ENCODE results near the gene FRMD4B.
A peak's percentile ranks its signal among the peaks of the same experiment; 100 is the strongest.
"Not testable (repeated sequence)": the region's sequence is repeated elsewhere in the genome, so short reads cannot be mapped to it uniquely, and the experiment has no call there.

Gene FRMD4B

DNA sequence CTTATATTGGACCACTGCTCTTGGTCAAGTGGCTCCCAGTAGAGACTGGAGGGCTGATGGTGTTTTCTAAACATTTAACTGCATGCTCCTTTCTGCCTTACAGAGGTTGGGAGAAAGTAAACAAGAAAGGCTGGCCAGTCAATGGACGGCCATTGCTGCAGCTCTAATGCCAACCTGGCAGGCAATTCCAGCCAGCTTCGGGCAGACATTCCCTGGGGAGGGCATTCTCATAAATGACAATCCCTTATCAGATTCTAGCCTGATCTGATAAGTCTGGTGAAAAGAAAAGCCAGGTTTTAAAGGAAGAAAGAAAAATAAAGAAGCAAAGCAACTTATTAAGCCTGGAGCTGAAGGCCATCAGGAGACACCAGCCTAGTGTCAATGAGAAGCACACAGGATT lies 60.7 kb downstream of the FRMD4B start:
- no peak for DNase-seq (ENCODE audit: extremely low read depth in 1 of 2, low read depth in 1 of 2)

DNA sequence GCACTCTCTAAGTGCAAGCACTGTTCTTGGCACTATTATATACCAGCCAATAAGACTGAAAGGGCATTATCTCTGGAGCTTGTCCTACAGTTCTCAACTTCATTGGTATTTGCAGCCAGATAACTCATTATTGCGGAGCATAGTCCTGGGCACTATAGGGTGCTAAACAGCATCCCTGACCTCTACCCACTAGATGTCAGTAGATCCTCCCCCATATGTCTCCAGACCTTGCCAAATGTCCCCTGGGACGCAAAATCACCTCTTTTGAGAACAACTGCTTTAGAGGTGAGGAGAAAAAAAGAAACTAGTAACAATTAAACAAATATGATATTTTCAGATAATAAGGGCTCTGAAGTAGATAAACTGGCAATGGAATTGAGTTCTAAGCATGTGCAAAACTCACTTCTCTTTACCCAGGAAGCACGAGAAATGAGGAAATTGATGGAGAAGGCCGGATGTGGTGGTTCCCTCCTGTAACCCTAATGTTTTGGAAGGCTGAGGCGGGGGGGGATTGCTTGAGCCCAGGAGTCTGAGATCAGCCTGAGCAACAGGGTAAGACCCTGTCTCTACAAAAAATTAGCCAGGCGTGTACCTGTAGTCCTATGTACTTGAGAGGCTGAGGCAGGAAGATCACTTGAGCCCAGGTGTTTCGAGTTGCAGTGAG lies 61.4 kb downstream of the FRMD4B start:
- DNase-seq (ENCODE audit: extremely low read depth in 1 of 2, low read depth in 1 of 2), result no peak

DNA sequence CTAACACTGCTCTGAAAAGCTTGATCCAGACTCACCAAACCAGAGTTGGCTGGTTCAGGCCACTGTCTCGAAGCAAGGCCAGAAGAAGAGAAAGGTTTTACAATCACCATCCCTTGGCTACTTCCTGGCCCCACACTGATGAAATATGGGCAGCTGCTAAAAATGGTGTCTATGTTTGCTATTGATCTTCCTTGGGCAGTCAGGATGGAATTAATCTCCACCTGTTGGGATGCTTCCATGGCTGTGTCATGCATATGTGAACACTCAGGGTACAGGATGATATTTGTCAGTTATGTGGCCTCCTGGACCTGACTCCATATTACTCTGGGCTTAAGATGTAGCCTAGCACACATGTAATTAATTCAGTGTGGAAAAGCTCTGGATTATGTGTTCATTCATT lies 61.9 kb downstream of the FRMD4B start:
- no peak for DNase-seq (ENCODE audit: extremely low read depth in 1 of 2, low read depth in 1 of 2)

DNA sequence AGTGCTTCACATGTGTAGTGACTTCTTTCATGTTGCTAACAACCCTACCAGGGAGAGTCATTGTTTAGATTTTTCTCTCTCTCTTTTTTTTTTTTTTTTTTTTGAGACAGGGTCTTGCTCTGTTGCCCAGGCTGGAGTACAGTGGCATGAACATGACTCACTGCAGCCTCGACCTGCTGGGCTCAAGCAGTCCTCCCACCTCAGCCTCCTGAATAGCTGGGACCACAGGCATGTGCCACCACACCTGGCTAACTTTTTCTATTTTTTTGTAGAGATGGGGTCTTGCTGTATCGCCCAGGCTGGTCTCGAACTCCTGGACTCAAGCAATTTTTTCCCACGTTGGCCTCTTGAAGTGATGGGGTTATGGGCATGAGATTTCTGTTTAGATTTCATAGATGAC lies 63.4 kb downstream of the FRMD4B start:
- DNase-seq (ENCODE audit: extremely low read depth in 1 of 2, low read depth in 1 of 2), result not testable (repeated sequence)

DNA sequence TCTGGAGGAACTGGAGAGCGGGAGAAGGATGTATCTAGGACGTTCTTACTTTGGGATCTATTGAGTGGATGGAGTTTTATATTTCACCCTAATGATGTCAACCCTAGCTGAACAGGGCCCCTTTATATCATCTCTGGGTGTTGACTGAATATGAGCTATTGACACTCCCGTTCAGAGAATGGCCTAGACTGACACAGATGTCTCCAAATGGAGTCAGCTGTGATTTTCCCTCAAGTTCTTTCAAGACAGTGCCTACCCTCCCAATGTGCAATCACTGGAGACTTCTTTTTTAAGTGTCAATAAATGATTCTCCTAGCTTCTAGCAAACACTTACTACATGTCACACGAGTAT lies 63.8 kb downstream of the FRMD4B start:
- DNase-seq (ENCODE audit: extremely low read depth in 1 of 2, low read depth in 1 of 2), result no peak

DNA sequence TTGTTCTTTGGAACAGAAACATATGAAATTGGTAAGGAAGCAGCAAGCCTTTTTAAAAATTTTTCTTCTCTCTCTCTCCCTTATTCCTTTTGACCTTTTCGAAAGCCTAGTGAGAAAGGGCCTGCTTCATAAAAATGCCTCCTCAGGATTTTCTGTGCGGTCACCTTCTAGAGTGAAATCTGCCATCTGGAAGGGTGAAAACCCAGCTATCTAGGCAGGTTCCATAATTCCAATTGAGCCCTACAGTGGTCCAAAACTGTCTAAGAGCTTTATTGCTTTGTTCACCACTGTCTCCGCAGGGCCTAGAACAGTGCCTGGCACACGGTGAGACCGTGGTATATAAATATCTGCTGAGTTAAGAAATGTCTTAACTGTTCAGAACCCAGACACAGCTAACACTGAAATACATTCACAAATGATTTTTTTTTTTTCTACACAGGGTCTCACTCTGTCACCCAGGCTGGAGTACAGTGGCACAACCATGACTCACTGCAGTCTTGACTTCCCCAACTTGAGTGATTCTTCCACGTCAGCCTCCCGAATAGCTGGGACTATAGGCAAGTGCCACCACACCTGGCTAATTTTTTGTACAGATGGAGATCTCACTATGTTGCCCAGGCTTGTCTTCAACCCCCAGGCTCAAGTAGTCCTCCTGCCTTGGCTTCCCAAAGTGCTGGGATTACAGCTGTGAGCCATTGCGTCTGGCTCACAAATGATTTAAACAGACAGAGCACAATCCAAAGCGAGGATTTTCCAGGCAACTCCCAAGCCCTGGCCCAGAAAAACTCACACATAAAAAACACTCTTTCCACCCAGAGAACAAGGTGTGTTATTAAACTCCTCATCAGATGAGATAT lies 64.4 kb downstream of the FRMD4B start:
- DNase-seq (ENCODE audit: extremely low read depth in 1 of 2, low read depth in 1 of 2), result no peak

DNA sequence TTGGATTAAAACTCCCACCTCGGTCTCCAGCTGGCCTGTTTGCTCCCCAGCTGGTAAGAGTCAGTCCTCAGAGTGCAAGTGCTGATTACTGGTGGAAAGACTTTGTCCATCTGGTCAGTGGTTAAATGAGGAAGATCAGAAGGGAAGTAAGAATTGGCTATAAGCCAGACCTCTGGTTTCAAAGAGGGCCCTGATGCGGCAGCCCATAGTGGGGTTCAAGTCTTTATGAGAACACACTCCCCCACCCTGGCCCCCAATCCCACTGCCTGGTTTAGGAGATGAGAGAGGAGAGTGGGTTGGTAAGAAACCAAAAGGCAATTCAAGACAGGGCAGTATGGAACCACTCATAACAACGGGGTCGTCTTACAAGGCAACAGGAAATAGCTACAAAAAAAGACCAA lies 65.0 kb downstream of the FRMD4B start:
- DNase-seq (ENCODE audit: extremely low read depth in 1 of 2, low read depth in 1 of 2), result no peak

DNA sequence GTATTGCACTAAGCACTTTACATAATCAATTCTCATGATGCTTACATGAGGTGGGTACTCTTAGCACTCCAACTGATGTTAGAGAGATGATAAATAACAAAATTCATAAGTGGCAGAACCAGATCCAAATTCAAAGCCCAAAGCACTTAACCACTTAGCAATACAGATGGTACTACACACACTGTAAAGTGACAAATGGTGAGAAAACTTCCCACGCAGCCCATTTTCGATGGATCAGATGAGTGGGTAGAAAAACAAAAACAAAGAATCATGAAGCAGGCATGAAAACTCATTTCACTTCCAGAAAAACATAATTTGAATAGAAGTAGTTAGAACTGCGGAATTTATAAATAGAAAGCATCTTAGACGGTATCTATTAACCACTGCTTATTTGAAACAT lies 66.2 kb downstream of the FRMD4B start:
- DNase-seq (ENCODE audit: extremely low read depth in 1 of 2, low read depth in 1 of 2), result no peak

DNA sequence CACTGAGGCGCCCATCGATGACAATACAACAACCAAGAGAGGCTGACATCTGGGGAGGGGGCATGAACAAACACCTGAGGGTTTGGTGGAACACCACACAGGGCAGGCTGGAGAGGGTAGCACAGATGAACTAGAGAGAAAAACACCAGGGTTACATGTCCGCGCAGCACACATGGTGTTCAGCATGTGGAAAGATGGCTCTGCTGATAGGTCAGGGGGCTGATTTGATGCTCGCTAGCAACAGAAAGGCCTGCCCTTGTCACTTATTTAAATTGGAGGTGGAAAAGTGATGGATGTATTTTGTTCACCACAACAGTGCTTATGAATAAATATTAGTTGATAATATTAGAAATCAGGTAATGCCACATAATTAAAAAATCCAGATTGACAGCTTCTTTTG lies 67.5 kb downstream of the FRMD4B start:
- no peak for DNase-seq (ENCODE audit: extremely low read depth in 1 of 2, low read depth in 1 of 2)

DNA sequence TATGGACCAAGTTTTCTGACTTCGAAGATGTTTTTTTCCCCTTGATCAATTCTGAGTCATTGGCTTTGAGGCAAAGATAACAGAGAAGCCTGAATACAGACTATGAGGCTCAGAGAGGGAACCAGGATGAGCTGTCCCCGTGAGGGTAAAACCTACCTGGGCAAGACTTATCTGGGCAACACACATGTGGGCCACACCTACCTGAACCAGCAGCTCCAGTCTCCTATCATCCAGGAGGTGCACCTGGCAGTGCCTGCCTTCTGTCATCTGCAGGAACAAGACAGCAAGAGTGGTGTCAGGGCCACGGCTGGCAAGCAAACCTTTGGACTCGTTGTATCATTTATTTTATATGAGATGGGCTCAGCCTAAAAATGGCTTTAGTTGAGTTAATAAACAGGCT lies 72.6 kb downstream of the FRMD4B start:
- no peak for DNase-seq (ENCODE audit: extremely low read depth in 1 of 2, low read depth in 1 of 2)

DNA sequence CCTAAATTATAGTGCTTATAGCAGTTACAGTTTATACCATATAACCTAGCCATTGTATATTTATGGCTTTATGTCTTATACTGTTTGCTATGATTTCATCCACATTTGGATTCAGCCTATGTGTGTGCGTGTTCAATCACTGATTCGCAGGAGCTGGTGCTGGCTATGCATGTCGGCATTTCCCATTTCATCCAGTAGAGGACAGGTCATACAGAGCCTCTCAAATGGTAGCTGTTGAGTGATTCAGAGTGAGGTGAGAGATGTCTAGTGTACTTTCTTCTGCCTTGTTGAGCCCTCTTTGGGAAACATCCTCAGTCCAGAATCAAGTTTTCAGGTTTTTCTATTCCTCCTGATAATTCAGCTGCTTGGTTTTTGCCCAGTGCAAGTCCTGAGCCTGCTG lies 76.1 kb downstream of the FRMD4B start:
- no peak for DNase-seq (ENCODE audit: extremely low read depth in 1 of 2, low read depth in 1 of 2)

DNA sequence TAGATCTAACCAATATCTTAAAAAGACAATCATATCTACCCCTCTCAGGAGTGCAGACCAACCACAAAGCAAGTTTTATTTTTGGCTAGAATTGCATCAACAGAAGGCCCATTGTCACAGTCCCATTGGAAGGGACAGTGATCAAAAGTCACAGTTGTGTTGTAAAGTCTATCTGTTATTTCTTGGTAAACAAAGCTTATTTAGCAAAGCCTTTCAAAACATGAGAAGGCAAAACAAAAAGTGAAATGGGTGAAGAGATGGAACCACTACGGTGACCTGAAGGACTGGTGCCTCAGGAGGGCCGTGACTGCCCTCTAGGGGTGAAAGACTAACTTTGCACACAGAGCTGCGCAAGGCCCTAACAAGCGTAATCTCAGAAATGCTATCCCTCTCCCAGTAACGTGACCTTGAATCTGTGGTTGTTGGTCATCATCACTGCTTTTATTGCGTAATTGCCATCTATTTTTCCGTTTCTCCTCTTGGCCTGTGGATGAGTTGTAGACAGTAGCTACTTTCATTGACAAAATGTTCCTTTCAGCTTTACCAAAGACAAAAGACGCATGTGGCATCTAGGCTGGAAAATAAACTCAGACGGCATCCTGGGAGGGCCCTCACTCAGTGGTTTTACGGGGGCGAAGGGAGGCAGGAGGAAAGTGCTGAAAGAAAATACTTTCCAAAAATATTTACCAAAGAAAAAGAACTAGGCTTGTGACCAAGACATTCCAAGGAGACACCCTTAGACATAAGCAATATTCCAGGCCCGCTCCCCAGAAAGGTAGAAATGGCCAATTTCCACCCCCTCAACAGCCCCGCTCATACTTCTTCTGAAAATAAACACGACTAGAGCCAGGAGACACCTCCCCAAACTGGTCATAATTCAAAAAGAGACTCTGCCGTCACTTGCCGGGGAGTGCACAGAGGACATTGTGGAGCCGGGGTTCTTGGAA lies 79.4 kb downstream of the FRMD4B start:
- peak; percentile 18 to 40 for DNase-seq (ENCODE audit: extremely low read depth in 1 of 2, low read depth in 1 of 2)

DNA sequence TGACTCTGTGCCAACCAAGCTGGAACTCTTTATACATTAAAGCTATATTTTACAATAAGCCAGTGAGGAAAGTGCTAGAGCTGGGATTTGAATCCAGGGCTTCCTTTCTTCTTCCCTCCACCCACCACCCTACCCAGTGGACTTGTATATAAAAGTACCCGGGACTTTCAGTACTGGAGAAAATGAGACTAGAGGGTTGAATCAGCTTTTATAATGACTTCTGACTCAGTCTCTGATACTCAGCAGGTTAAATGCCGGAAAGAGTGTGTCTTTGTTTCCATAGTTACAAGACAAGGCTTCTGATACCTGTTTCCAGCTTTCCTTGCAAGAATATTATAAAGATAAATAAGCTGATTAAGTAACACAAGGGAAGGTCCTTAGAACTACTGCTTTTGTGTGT lies 80.9 kb downstream of the FRMD4B start:
- no peak for DNase-seq (ENCODE audit: extremely low read depth in 1 of 2, low read depth in 1 of 2)

DNA sequence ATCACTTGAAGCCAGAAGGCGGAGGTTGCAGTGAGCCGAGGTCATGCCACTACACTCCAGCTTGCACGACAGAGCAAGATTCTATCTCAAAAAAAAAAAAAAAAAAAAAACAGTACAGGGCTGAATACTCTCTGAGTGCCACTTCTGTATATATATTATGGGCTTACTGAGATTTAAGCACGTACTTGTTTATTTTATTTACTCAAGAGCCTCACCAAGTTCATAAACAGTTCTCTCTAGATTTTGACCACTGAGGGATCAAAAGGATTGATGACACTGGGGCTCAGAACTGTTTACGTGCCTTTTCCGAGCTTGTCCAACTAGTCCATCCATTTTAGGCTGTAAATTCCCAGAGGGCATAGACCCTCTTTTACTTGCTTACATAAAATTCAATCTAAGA lies 81.5 kb downstream of the FRMD4B start:
- no peak for DNase-seq (ENCODE audit: extremely low read depth in 1 of 2, low read depth in 1 of 2)

DNA sequence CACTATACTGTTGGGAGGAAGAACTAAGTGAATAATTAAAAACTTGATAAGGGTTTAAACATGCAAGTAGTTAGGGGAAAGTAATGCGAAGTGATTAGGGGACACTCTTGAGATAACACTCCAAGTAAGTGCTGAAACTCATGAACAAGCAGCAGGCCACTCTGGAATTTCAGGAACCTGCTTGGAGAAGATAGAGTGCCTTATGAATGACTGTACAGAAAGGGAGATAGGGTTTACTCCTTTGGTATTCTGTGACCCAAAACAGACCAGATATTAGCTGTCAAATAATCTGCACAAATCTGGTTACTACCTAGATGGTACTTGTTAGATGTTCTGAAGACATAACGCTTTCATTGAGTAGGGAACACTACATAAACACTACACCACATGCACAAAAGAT lies 85.6 kb downstream of the FRMD4B start:
- no peak for DNase-seq (ENCODE audit: extremely low read depth in 1 of 2, low read depth in 1 of 2)

DNA sequence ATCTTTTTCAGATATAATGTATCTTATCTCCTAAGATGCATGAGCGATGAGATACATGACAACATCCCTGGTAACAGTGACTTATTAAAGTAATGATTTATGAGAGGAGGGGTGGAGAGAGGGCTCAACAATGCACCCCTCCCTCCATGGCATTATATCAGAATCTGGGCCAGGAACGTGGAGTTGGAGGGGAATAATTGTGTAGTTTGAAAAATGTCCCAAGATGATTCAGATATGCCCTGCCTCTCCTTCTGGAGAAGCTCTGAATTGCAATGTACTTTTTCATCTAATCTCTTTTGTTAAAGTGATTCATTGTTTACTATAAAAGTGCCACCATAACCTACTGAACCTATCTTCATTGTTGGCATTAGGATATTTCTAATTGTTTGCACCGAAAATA lies 86.5 kb downstream of the FRMD4B start:
- DNase-seq (ENCODE audit: extremely low read depth in 1 of 2, low read depth in 1 of 2), result no peak

DNA sequence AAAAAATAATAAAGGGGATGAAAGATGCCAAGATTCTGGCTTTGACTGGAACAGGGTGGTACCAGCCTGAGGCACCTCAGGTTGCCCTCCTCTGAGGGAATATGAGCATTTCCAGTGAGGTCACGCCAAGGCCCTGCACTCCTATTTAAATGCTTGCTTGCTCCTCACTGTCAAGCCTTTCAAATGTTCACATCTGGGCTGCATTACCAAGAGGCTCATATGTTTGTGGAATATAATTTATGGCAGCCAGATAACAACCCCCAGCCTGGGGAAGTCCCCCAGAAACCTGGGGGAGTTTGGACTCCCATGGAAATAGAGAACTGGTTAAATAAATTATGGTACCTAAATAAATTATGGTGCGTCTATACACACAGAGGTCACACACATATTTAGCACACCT lies 88.4 kb downstream of the FRMD4B start:
- no peak for DNase-seq (ENCODE audit: extremely low read depth in 1 of 2, low read depth in 1 of 2)

DNA sequence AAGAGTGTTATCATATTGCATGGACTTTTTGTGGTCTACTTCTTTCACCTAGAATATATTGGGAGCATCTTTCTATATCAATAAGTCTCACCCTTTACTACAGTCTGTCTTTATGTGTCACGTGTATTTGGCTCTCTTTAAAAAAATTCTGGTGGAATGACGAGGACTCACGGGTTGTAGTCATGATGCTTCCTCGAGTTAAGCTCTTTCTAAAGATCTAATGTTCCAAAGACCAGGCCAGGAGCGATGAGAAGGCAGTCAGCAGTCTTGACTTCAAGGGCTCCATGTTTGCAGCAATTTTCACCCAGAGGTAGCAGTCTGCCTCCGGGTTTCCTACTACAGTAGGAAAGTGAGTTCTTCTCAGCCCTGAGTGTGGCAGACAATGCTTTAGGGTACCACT lies 88.9 kb downstream of the FRMD4B start:
- no peak for DNase-seq (ENCODE audit: extremely low read depth in 1 of 2, low read depth in 1 of 2)

DNA sequence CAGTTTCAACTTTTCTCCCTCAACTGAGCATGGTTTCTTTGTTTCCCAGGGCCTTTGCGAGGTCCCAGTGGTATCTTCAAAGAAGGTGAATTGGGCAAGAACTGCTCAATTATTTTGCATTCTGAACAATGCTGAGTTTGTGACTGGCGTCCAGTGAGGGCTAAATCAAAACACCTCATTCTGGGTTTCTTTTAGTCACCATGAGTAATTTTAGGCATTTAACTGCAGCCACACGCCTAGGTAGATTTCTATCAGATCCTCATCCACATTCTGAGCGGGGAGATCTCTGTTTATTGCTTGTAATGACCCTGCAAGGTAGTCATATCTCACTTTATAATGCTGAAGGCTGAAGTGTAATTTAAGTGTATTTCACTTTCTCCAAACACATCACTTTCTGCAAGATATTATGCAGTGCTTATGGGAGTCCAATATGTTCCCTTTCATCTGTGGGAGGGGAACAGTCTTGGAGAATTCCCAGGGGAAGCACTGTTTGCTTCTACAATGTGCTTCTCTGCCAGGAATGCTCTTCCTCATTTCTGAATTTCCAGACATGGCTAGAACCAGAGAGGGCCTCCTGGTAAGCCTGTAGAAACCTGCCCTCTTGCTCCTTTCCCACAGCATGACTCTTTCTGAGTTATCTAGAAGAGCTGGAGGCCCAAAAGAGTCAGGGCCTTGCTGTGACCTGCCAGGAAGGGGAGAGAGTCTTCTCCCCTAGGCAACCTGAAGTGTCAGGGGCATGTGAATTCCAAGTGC lies 91.7 kb downstream of the FRMD4B start:
- no peak for DNase-seq (ENCODE audit: extremely low read depth in 1 of 2, low read depth in 1 of 2)

DNA sequence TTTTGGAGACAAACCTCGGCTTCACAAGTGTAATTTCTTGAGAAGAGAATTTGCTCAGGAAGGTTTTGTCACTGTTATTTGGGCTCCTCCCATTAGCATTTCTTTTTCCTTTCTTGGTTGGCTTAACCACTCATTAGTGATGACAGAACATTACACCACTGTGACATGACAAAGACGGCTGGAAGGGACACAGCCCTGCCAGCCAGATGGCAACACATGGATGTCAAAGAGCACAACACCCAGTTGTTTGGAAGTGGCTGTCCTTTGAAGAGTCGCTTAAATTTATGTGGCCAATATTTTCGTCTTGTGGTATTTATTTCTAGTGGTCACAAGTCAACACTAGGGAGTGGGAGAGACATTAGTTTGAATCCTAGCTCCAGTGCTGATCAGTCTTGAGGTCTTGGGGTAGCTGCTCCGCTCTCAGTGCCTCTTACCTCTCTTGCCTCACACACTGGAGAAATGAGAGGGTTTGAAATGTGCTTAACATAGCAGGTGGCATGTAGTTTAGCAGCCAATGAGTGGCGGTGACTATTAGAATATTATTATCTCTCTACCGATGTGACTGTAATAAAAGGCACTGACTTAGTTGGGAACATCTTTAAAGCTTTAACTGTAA lies 92.8 kb downstream of the FRMD4B start:
- DNase-seq (ENCODE audit: extremely low read depth in 1 of 2, low read depth in 1 of 2), result no peak

Measured in stimulated activated CD8-positive, alpha-beta memory T cell treated with anti-CD3 and anti-CD28 coated beads, Interleukin-7, amount 100 ng/mL, for 48 hours (primary cell).